ENCODE results near the gene TTC27. TPM values are rescaled to one million over a fixed set of nuclear protein-coding genes. Genes with fewer than 3 reads are reported as not detected.
"Not testable (repeated sequence)": the region's sequence is repeated elsewhere in the genome, so short reads cannot be mapped to it uniquely, and the experiment has no call there.

TTC27 gene
- total and polyA plus RNA-seq, 9 donors: 9.9 to 21.2 (median 15.3) TPM

GRCh38 chr2:32748158-32748557, 120.3 kb downstream of the TTC27 start:
- 95 to 100% (median 100%) methylated on average over 1 of the region's 1 CpG for WGBS, 3 donors
- intact Hi-C loops (cut with DNase I): no loop called here
- TF ChIP-seq POLR2A (IDR thresholded peaks at IDR 0.05) (no peak), EP300 (IDR thresholded peaks at IDR 0.05) (no peak), CTCF (IDR thresholded peaks at IDR 0.05) (no peak)
- Histone ChIP-seq H3K27ac (no peak overlapping the region), H3K4me3 (no peak overlapping the region), H3K27me3 (no peaks in the 10 kb centered on the region), H3K36me3 (no peaks in the 10 kb centered on the region), H3K4me1 (ENCODE audit: insufficient read depth) (peaks cover 2% of the 10 kb centered on the region), H3K9me3 (no peaks in the 10 kb centered on the region)
- DNase-seq: no peak

- no peaks in the 10 kb centered on the region for H3K9me3 ChIP-seq
- no peaks in the 10 kb centered on the region for H3K36me3 ChIP-seq
- no peaks in the 10 kb centered on the region for H3K4me1 ChIP-seq (ENCODE audit: insufficient read depth)
- H3K27me3 ChIP-seq: no peaks in the 10 kb centered on the region
- H3K27ac ChIP-seq: no peak overlapping the region
- intact Hi-C loops (cut with DNase I): no loop called here
- no peak for DNase-seq
- H3K4me3 ChIP-seq: no peak overlapping the region
- no peak for TF ChIP-seq POLR2A (IDR thresholded peaks at IDR 0.05)
- TF ChIP-seq EP300 (IDR thresholded peaks at IDR 0.05): no peak
- no peak for TF ChIP-seq CTCF (IDR thresholded peaks at IDR 0.05)
Measured at GRCh38 chr2:32750880-32751279, 123.0 kb downstream of the TTC27 start.

GRCh38 chr2:32752205-32752604, 124.4 kb downstream of the TTC27 start:
- no peaks in the 10 kb centered on the region for H3K36me3 ChIP-seq
- no peak overlapping the region for H3K27ac ChIP-seq
- TF ChIP-seq EP300 (IDR thresholded peaks at IDR 0.05): no peak
- no peaks in the 10 kb centered on the region for H3K27me3 ChIP-seq
- peaks cover 3% of the 10 kb centered on the region for H3K4me1 ChIP-seq (ENCODE audit: insufficient read depth)
- intact Hi-C loops (cut with DNase I): no loop called here
- no peak for DNase-seq
- H3K4me3 ChIP-seq: no peak overlapping the region
- no peaks in the 10 kb centered on the region for H3K9me3 ChIP-seq
- 19 to 37% (median 20%) methylated on average over 2 of the region's 2 CpGs for WGBS, 3 donors

- Histone ChIP-seq H3K9me3 (no peaks in the 10 kb centered on the region), H3K27me3 (no peaks in the 10 kb centered on the region), H3K27ac (no peak overlapping the region), H3K4me1 (ENCODE audit: insufficient read depth) (peaks cover 3% of the 10 kb centered on the region), H3K4me3 (no peak overlapping the region), H3K36me3 (no peaks in the 10 kb centered on the region)
- WGBS, 3 donors: 97 to 99% (median 98%) methylated on average over 5 of the region's 5 CpGs
- DNase-seq: no peak
- intact Hi-C loops (cut with DNase I): no loop called here
- no peak for TF ChIP-seq CTCF (IDR thresholded peaks at IDR 0.05)
- TF ChIP-seq POLR2A (IDR thresholded peaks at IDR 0.05): no peak
- TF ChIP-seq EP300 (IDR thresholded peaks at IDR 0.05): no peak
Measured at GRCh38 chr2:32752952-32753351, 125.1 kb downstream of the TTC27 start.

GRCh38 chr2:32754676-32755075, 126.8 kb downstream of the TTC27 start:
- intact Hi-C loops (cut with DNase I); H3K9me3 ChIP-seq; H3K4me1 ChIP-seq (ENCODE audit: insufficient read depth); H3K27ac ChIP-seq; DNase-seq; H3K27me3 ChIP-seq; H3K36me3 ChIP-seq; H3K4me3 ChIP-seq: not testable (repeated sequence)
- 87 to 96% methylated on average over 9 to 30 of the region's 31 CpGs; no CpG with 5 or more reads in 1 of the 3 donors for WGBS, 3 donors

GRCh38 chr2:32755666-32756065, 127.8 kb downstream of the TTC27 start:
- H3K27ac ChIP-seq: no peak overlapping the region
- intact Hi-C loops (cut with DNase I): no loop called here
- peaks cover 3% of the 10 kb centered on the region for H3K4me1 ChIP-seq (ENCODE audit: insufficient read depth)
- H3K4me3 ChIP-seq: no peak overlapping the region
- DNase-seq: no peak
- no peaks in the 10 kb centered on the region for H3K36me3 ChIP-seq
- 89 to 100% (median 97%) methylated on average over 1 of the region's 1 CpG for WGBS, 3 donors
- H3K9me3 ChIP-seq: no peaks in the 10 kb centered on the region
- no peak for TF ChIP-seq EP300 (IDR thresholded peaks at IDR 0.05)
- TF ChIP-seq POLR2A (IDR thresholded peaks at IDR 0.05): no peak
- TF ChIP-seq CTCF (IDR thresholded peaks at IDR 0.05): no peak
- no peaks in the 10 kb centered on the region for H3K27me3 ChIP-seq

Measured in ovary (tissue), 9 donors.